Neutrophil (primary cell): Measurements from ENCODE around the gene LRCH1.

Source experiments
- H3K27ac ChIP-seq: fragments of 200-600 bp; sonication (generic); 2 replicates; pipeline ENCODE4 v1.5.1; 2016; ENCODE audit warnings: mild to moderate bottlenecking, moderate library complexity
- H3K27me3 ChIP-seq: fragments of 200-600 bp; sonication (generic); 2 replicates; pipeline ENCODE4 v1.6.0; 2016; ENCODE audit warnings: mild to moderate bottlenecking
- H3K36me3 ChIP-seq: fragments of 200-600 bp; sonication (generic); 2 replicates; pipeline ENCODE4 v1.5.1; 2017
- H3K4me1 ChIP-seq, 2 experiments: fragments of 200-600 bp in 1 of 2; sonication (generic) in 1 of 2; 1 replicate in 1 of 2; 2 replicates in 1 of 2; pipeline versions ENCODE4 v1.5.1 to v1.6.1; 2013 to 2016; ENCODE audit warnings: low read depth in 1 of 2, low read length in 1 of 2, mild to moderate bottlenecking in 1 of 2, moderate library complexity in 1 of 2; ENCODE audit not compliant: control insufficient read depth in 1 of 2, insufficient read depth in 1 of 2
- H3K4me3 ChIP-seq, 2 experiments: fragments of 200-600 bp in 1 of 2; sonication (generic) in 1 of 2; 1 replicate in 1 of 2; 2 replicates in 1 of 2; pipeline ENCODE4 v1.5.1; 2013 to 2016; ENCODE audit warnings: low read depth in 1 of 2, low read length in 1 of 2, mild to moderate bottlenecking in 1 of 2, moderate library complexity in 1 of 2
- H3K9me3 ChIP-seq: fragments of 200-600 bp; sonication (generic); 2 replicates; pipeline ENCODE4 v1.5.1; 2016
- TF ChIP-seq, protein P1 (sequence below): fragments of 200-600 bp; sonication (generic); IDR thresholded peaks from 2 replicates; pipeline ENCODE4 v1.5.1; 2016; ENCODE audit warnings: antibody characterized with exemption

The LRCH1 gene

DNA sequence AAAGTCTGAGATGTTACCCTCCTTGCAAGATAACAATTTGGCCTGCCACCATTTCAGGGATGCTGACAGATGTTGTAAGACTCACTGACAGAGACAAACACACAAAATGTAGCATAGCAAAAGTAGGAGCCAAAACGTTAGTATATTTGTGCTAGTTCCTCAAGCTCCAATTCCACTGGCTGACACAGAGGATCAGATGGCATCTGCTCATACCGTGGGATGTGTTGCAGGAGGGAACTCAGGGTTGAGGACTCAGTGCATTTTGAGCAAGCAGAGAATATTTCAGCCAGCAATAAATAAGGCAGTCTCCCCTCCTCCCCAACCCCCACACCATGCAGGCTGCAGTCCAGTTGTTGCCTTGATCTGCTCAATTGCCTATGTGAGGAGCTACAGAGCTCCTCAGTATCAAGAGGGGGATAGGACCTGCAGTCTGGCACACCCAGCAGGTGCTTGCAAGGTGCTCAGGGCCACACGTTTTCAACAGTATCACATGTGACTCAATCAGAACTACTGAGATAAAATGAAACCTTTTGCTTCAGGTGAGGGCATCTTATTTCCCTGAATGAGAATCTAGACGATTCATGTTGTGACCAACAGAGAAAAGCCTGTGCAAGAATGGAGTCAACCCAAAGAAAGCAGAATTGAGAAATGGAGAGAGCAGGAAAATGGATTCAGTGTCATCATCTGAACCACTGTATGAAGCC is 23.6 kb upstream of the LRCH1 start:
- TF ChIP-seq, protein P1, sequence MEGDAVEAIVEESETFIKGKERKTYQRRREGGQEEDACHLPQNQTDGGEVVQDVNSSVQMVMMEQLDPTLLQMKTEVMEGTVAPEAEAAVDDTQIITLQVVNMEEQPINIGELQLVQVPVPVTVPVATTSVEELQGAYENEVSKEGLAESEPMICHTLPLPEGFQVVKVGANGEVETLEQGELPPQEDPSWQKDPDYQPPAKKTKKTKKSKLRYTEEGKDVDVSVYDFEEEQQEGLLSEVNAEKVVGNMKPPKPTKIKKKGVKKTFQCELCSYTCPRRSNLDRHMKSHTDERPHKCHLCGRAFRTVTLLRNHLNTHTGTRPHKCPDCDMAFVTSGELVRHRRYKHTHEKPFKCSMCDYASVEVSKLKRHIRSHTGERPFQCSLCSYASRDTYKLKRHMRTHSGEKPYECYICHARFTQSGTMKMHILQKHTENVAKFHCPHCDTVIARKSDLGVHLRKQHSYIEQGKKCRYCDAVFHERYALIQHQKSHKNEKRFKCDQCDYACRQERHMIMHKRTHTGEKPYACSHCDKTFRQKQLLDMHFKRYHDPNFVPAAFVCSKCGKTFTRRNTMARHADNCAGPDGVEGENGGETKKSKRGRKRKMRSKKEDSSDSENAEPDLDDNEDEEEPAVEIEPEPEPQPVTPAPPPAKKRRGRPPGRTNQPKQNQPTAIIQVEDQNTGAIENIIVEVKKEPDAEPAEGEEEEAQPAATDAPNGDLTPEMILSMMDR, result no peak
- Histone ChIP-seq H3K27me3 (no peaks in the 10 kb centered on the region), H3K9me3 (no peaks in the 10 kb centered on the region), H3K36me3 (no peaks in the 10 kb centered on the region), H3K4me1 (peaks cover 11 to 23% of the 10 kb centered on the region in 2 experiments), H3K4me3 (no peak overlapping the region), H3K27ac (no peak overlapping the region)

DNA sequence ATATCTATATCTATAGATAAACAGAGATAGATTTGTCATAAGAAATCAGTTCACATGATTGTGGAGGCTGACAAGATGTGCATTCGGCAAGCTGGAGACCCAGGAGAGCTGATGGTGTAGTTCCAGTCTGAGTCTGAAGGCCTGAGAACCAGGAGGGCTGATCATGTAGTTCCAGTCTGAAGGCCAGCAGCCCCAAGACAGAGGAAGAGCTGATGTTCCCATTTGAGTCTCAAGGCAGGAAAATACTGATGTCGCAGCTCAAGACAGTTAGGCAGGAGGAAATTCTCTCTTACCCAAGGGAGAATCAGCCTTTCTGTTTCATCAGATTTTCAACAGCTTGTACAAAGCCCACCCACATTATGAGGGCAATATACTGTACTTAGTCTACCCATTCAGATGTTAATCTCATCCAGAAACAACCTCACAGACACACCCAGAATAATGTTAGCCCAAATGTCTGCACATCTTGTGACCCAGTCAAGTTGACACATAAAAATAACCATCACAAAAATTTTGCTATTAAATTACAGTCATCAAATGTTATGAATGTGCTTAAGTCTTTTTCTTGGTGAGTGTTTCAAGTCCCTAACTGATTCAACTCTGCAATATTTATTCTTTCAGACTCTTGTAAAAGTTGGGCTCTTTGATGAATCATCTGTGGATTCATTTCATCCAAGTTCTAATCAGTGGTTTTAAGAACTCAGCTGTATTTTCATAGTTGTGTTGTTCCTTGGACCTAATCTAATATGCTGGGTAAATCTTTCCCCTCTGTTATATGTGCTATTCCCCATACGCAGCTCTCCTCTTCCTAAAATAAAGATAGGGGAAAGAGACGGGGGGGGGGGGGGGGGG is 22.7 kb upstream of the LRCH1 start:
- Histone ChIP-seq H3K4me1 (peaks cover 11 to 23% of the 10 kb centered on the region in 2 experiments), H3K27ac (no peak overlapping the region)
- TF ChIP-seq, protein P1, result no peak

DNA sequence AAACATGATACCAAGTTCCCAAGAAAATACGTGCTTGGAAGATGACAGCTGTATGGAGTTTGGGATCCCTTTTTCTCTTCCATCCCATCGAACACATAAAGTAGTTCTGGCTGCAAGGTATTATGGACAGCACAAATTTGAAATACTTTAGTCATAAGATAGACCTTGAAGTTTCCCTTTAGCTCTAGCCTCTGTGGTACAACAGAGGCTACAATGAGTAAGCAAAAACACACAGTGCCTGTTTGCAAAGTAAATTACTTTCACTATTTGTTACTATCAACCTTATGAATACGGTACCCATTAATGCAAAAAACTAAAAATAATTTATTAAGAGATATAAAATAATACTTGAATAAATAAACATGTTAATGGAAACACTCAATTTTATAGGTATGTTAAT is 21.0 kb upstream of the LRCH1 start:
- H3K4me1 ChIP-seq, result peaks cover 11 to 23% of the 10 kb centered on the region in 2 experiments
- no peak overlapping the region for H3K4me3 ChIP-seq
- no peaks in the 10 kb centered on the region for H3K9me3 ChIP-seq
- H3K27me3 ChIP-seq, result no peaks in the 10 kb centered on the region
- TF ChIP-seq, protein P1, result no peak
- H3K27ac ChIP-seq, result no peak overlapping the region
- H3K36me3 ChIP-seq, result no peaks in the 10 kb centered on the region

More for the DNA sequence above, 22.7 kb upstream of the LRCH1 start:
- Histone ChIP-seq H3K9me3 (no peaks in the 10 kb centered on the region), H3K27me3 (no peaks in the 10 kb centered on the region), H3K4me3 (no peak overlapping the region), H3K36me3 (no peaks in the 10 kb centered on the region)

DNA sequence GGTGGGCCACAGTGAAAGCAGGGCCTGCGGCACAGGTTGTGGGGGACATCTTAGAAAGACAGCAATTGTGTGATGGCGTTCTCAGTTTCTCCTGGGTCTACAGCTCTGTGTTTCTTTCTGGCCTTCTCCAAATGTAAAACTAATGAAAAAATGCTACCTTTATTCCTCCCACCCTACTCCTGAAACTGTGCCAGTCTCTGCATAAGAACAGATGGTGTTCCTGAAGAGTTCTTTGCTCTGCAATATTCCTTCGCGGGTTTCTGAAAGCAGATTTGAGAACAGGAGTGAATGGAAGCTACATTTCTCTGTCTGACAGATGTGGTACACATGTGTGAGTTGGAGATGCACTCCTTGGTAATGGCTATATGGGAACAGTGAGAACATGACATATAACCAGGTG is 18.0 kb upstream of the LRCH1 start:
- no peaks in the 10 kb centered on the region for H3K9me3 ChIP-seq
- peaks cover 2 to 11% of the 10 kb centered on the region in 2 experiments for H3K4me1 ChIP-seq
- no peaks in the 10 kb centered on the region for H3K27me3 ChIP-seq
- H3K36me3 ChIP-seq, result no peaks in the 10 kb centered on the region
- TF ChIP-seq, protein P1, result no peak
- no peak overlapping the region for H3K27ac ChIP-seq
- H3K4me3 ChIP-seq, result no peak overlapping the region

DNA sequence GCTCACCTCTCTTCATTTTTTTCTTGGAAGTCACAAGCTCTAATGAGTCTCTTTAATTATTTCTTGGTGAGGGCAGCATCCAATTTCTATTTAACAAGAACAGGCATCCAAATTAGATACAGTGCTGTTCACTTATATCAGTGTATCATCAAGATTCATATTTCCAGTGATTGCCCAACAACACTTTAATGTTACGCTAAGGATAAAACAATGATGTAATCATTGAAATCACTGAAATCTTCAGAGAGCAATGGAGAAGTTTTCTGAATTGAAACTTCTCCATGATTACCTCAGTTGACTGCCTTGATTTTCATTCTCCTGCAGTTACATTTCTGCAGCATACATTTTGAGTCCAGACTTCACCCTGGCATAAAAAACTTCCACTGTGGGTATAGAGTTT is 17.1 kb upstream of the LRCH1 start:
- Histone ChIP-seq H3K4me1 (peaks cover 0 to 4% of the 10 kb centered on the region in 2 experiments), H3K27ac (no peak overlapping the region), H3K27me3 (no peaks in the 10 kb centered on the region), H3K36me3 (no peaks in the 10 kb centered on the region), H3K9me3 (no peaks in the 10 kb centered on the region), H3K4me3 (no peak overlapping the region)
- TF ChIP-seq, protein P1, result no peak
